Lower lobe of right lung (tissue), 1 donor: ENCODE data around the gene ATP6V1C2. TPM values are rescaled to one million over a fixed set of nuclear protein-coding genes. Genes with fewer than 3 reads are reported as not detected.

Experiments used
- total RNA-seq: library from RNA; stranded (reverse); fragmentation: NEBNext Ultra II Directional; extraction: Animal tissue kit (Norgen Biotek cat#: 25700); gene quantifications from one replicate; pipeline ENCODE4 v1.2.1, GENCODE V29; 2021
- donor health status: DM: no; HTN: yes; CAD: no; lungs with severe emphysema.

ATP6V1C2 gene
- total RNA-seq, 1 donor from 2014 or later = 1.7 TPM

Other genes with a start within 250 kb of the ATP6V1C2 start
- 17.2 TPM for gene NOL10, start 31.7 kb upstream of the ATP6V1C2 start, total RNA-seq
- gene PDIA6, start 91.2 kb downstream of the ATP6V1C2 start, total RNA-seq = 167 TPM
- not detected for gene KCNF1, start 190.3 kb downstream of the ATP6V1C2 start, total RNA-seq